ENCODE results near the gene MAPK10.

DNA sequence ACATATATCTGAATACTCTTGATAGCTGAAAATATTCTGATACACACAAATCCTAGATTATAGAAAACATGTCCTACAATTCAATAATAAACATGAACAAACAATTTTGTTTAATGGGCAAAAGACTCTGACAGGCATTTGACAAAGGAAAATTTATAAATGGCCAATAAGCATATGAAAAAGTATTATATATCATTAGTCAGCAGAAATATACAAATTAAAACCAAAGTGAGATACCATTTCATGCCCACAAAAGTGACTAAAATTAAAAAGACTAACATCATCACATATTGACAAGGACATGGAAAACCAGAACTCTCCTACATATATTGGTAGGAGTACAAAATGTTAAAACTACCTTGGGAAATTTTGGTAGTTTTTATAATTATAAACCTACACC lies 2.7 kb upstream of the MAPK10 start:
- no peak for TF ChIP-seq CTCF (IDR thresholded peaks at IDR 0.05; ENCODE audit: control extremely low read depth in 1 of 3, insufficient read depth in 1 of 3, low read depth in 1 of 3, low read length in 3 of 3)
- TF ChIP-seq, protein P1, sequence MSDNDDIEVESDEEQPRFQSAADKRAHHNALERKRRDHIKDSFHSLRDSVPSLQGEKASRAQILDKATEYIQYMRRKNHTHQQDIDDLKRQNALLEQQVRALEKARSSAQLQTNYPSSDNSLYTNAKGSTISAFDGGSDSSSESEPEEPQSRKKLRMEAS (IDR thresholded peaks at IDR 0.05) = no peak
- TF ChIP-seq GABPA (IDR thresholded peaks at IDR 0.05; ENCODE audit: borderline replicate concordance, insufficient read depth, low read length) = no peak
- TF ChIP-seq POLR2A (IDR thresholded peaks at IDR 0.05; ENCODE audit: control extremely low read depth in 1 of 2, low read depth in 2 of 2, low read length in 2 of 2) = no peak
- TF ChIP-seq, protein P2, sequence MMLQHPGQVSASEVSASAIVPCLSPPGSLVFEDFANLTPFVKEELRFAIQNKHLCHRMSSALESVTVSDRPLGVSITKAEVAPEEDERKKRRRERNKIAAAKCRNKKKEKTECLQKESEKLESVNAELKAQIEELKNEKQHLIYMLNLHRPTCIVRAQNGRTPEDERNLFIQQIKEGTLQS (IDR thresholded peaks at IDR 0.05; ENCODE audit: insufficient read depth, low read depth, low read length) = no peak
- TF ChIP-seq FOSL1 (IDR thresholded peaks at IDR 0.05; ENCODE audit: insufficient read depth, low read depth, low read length) = no peak
- no peak for TF ChIP-seq RBBP5 (IDR thresholded peaks at IDR 0.05; ENCODE audit: borderline replicate concordance, low read depth, low read length)
